ENCODE data around the gene ASIP.
"Not testable (repeated sequence)": the region's sequence is repeated elsewhere in the genome, so short reads cannot be mapped to it uniquely, and the experiment has no call there.

DNA sequence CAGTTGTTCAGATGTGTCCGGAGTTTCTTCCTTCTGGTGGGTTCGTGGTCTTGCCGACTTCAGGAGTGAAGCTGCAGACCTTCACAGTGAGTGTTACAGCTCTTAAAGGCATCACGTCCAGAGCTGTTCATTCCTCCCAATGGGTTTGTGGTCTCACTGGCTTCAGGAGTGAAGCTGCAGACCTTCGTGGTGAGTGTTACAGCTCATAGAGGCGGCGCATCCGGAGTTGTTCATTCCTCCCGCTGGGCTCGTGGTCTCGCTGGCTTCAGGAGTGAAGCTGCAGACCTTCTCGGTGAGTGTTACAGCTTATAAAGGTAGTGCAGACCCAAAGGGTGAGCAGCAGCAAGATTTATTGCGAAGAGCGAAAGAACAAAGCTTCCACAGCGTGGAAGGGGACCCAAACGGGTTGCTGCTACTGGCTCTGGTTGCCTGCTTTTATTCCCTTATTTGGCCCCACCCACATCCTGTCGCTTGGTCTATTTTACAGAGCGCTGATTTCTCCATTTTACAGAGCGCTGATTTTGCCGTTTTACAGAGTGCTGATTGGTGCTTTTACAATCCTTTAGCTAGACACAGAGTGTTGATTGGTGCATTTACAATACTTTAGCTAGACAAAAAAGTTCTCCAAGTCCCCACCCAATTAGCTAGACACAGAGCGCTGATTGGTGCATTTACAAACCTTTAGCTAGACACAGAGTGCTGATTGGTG lies 35.9 kb upstream of the ASIP start:
- TF ChIP-seq CTCF (IDR thresholded peaks at IDR 0.05; ENCODE audit: low read depth, low read length, missing input control); FOXA1 (IDR thresholded peaks at IDR 0.05); REST (IDR thresholded peaks at IDR 0.05); RAD21 (IDR thresholded peaks at IDR 0.05); EGR1 (IDR thresholded peaks at IDR 0.05; ENCODE audit: low read depth in 2 of 2); ZBTB33 (IDR thresholded peaks at IDR 0.05); RXRA (IDR thresholded peaks at IDR 0.05): not testable (repeated sequence)
